Measurements from ENCODE around the gene COLEC12.

Gene COLEC12

GRCh38 chr18:457140-457519, 43.4 kb downstream of the COLEC12 start:
- TF ChIP-seq, protein P1, sequence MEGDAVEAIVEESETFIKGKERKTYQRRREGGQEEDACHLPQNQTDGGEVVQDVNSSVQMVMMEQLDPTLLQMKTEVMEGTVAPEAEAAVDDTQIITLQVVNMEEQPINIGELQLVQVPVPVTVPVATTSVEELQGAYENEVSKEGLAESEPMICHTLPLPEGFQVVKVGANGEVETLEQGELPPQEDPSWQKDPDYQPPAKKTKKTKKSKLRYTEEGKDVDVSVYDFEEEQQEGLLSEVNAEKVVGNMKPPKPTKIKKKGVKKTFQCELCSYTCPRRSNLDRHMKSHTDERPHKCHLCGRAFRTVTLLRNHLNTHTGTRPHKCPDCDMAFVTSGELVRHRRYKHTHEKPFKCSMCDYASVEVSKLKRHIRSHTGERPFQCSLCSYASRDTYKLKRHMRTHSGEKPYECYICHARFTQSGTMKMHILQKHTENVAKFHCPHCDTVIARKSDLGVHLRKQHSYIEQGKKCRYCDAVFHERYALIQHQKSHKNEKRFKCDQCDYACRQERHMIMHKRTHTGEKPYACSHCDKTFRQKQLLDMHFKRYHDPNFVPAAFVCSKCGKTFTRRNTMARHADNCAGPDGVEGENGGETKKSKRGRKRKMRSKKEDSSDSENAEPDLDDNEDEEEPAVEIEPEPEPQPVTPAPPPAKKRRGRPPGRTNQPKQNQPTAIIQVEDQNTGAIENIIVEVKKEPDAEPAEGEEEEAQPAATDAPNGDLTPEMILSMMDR (IDR thresholded peaks at IDR 0.05), result no peak
- DNase-seq (ENCODE audit: low spot score), result no peak
- H3K4me3 ChIP-seq, result peak overlapping the region; percentile 59
- peak overlapping the region; percentile 13 to 84 for H3K27ac ChIP-seq

DNA sequence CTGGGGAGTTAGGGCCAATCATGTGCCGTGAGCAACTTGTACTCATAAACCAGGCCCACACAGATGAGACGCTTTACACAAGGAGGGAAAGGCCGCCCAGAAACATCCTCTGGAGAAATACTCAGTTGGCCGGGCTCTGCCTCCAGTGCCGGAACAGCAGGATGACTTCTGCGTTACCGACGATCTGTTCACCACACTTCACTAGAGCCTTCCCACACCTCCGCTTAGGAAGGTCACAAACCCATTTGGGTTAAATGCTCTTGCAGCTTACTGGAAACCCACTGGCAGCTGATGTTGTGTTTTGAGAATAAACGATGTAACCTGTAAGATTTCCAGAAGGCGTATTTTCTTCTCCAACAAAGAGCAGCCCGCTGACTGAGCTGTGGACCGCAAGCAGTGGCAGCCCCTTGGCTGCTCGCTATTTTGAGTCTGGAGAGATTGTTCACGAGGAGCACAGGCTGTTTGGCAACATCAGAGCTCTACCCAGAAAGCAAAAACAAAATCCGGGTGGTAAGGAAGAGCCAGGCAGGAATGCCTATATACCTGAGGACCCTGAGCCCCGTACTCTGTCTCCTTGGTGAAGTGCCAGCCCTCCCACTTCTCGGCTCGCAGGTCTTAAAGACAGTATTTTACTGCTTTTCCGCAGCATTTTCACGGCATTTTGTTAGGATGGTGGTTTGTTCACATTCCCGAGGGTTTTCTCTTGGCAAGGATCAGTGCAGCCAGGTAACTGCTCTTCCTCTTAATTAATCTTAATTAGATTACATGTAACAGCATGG, 44.0 kb downstream of the COLEC12 start:
- DNase-seq (ENCODE audit: low spot score), result no peak
- TF ChIP-seq, protein P1 (IDR thresholded peaks at IDR 0.05), result no peak
- H3K27ac ChIP-seq, result peak overlapping the region; percentile 13 to 84
- peak overlapping the region; percentile 59 for H3K4me3 ChIP-seq

- TF ChIP-seq, protein P1 (IDR thresholded peaks at IDR 0.05), result no peak
- Histone ChIP-seq H3K4me3 (no peak overlapping the region), H3K27ac (no peak overlapping the region)
- no peak for DNase-seq (ENCODE audit: low spot score)
These were observed 47.1 kb downstream of the COLEC12 start for GRCh38 chr18:453400-453799.

DNA sequence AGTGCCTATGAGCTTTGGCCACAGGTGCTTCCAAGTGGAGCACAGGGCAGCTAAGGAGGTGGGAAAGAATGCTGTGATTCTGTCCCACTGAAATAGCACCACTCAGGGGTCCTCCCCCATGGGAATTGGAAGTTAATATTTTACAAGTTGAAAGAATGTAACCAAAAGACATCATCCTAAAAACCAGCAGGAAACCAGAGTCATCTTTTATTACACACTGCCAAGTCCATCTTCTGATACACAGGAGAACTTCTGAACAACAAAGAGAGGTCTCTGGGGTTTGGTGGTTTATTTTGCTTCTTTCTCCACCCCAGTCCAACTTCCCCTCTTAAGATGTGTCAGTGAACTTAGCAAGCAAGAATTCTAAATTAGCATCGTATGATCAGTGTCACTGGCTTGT, 47.7 kb downstream of the COLEC12 start:
- DNase-seq (ENCODE audit: low spot score), result no peak
- H3K4me3 ChIP-seq, result no peak overlapping the region
- peak overlapping the region in 1 of 2 donors; percentile 21 for H3K27ac ChIP-seq
- TF ChIP-seq, protein P1 (IDR thresholded peaks at IDR 0.05), result no peak

GRCh38 chr18:449374-449773, 51.1 kb downstream of the COLEC12 start:
- Histone ChIP-seq H3K27ac (peak overlapping the region in 1 of 2 donors; percentile 24), H3K4me3 (no peak overlapping the region)
- TF ChIP-seq, protein P1 (IDR thresholded peaks at IDR 0.05), result no peak
- no peak for DNase-seq (ENCODE audit: low spot score)

DNA sequence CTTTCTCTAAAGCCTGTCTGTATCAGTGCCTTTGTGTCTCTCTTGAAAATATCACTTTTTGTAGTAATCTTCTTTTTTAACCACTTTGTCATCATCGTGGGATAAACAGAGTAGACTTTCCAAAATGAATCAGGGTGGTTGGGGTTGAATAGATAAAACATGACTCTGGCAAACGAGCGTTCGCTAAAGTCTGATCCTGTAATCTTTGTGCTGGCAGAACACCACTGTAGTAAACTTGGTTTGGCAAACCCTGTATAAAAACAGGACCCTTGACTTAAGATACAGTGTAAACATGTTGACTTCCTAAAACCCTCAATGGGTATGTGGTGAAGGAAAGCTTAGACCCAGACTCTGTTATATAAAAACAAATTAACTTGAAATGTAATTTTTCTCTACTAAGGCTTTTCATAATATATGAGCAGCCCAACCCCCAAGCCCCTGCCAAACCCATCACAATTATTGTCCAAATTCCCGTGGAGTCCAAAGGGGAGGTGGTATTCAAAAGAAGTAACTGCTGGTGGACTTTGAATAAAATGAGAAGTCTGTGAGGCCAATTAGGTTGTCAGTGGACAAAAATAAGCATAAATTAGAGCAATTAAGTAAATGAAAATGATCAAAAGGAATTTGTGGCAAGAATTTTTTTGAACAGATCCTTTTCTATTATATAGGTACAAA, 52.2 kb downstream of the COLEC12 start:
- H3K4me3 ChIP-seq, result no peak overlapping the region

More for the DNA sequence above, 52.2 kb downstream of the COLEC12 start:
- peak overlapping the region in 1 of 2 donors; percentile 67 for H3K27ac ChIP-seq
- no peak for DNase-seq (ENCODE audit: low spot score)
- TF ChIP-seq, protein P1 (IDR thresholded peaks at IDR 0.05), result no peak

All from coronary artery (tissue), 2 donors.